Thyroid gland (tissue), 4 donors: ENCODE measurements around the gene FTL.

Source experiments
- POLR2A ChIP-seq, 2 donors: fragments of 450-650 bp; IDR thresholded peaks; one replicate each; pipeline ENCODE4 v1.6.1; 2017; ENCODE audit warnings: antibody characterized with exemption in 2 of 2, mild to moderate bottlenecking in 2 of 2, moderate library complexity in 1 of 2
- TF ChIP-seq, protein P1 (sequence below), 6 experiments: fragments of 200-600 bp in 3 of 6; fragments of 450-650 bp in 3 of 6; sonication (generic) in 3 of 6; IDR thresholded peaks; one replicate each; pipeline ENCODE4 v1.5.1; 2016 to 2019; ENCODE audit warnings: antibody characterized with exemption in 6 of 6, mild to moderate bottlenecking in 2 of 6, inconsistent platforms in 1 of 6, moderate library complexity in 1 of 6

DNA sequence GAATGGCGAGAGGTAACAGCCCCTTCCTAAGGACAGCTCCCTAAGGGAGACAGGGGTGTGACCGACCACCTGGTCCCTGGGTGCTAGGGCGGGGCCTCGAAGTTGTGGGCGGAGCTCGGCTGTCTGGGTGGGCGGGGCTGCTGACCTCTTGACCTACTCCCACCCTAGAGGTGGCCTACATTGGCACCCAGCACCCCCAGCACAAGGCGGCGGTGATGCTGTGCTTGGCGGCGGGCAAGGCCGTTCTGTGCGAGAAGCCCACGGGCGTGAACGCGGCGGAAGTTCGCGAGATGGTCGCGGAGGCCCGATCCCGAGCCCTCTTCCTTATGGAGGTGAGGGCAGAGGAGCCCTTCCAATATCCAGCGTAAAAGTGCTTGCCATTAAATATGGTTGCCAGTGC lies 29.2 kb upstream of the FTL start:
- TF ChIP-seq, protein P1, sequence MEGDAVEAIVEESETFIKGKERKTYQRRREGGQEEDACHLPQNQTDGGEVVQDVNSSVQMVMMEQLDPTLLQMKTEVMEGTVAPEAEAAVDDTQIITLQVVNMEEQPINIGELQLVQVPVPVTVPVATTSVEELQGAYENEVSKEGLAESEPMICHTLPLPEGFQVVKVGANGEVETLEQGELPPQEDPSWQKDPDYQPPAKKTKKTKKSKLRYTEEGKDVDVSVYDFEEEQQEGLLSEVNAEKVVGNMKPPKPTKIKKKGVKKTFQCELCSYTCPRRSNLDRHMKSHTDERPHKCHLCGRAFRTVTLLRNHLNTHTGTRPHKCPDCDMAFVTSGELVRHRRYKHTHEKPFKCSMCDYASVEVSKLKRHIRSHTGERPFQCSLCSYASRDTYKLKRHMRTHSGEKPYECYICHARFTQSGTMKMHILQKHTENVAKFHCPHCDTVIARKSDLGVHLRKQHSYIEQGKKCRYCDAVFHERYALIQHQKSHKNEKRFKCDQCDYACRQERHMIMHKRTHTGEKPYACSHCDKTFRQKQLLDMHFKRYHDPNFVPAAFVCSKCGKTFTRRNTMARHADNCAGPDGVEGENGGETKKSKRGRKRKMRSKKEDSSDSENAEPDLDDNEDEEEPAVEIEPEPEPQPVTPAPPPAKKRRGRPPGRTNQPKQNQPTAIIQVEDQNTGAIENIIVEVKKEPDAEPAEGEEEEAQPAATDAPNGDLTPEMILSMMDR (IDR thresholded peaks at IDR 0.05) = no peak
- no peak for TF ChIP-seq POLR2A (IDR thresholded peaks at IDR 0.05)
